Measurements from ENCODE around the gene CDC34.

GRCh38 chr19:491146-491741 lies 40.3 kb upstream of the CDC34 start:
- TF ChIP-seq REST (IDR thresholded peaks at IDR 0.05; ENCODE audit: insufficient read depth in 1 of 2, low read depth in 2 of 2, low read length in 1 of 2) (no peak), CTCF (IDR thresholded peaks at IDR 0.05) (no peak), POLR2AphosphoS5 (IDR thresholded peaks at IDR 0.05; ENCODE audit: low read depth, low read length) (peak; percentile 52; the same call in 1 of the 2 replicates), TCF7L2 (IDR thresholded peaks at IDR 0.05; ENCODE audit: low read depth, low read length) (no peak)
